Adrenal gland (tissue), 5 donors: Measurements from ENCODE around the gene PRKAA2.

Experiments used
- CTCF ChIP-seq, 6 experiments: fragments of 450-650 bp in 4 of 6; fragments of 200-600 bp in 2 of 6; sonication (generic) in 1 of 6; IDR thresholded peaks; 1 replicate in 5 of 6; 2 replicates in 1 of 6; pipeline versions ENCODE4 v1.5.1 to v1.8.0; 2016 to 2021; ENCODE audit warnings: antibody characterized with exemption in 6 of 6, mild to moderate bottlenecking in 2 of 6, moderate library complexity in 1 of 6
- POLR2A ChIP-seq, 2 donors: fragments of 450-650 bp; IDR thresholded peaks; one replicate each; pipeline ENCODE4 v1.6.1; 2017; ENCODE audit warnings: antibody characterized with exemption in 2 of 2, mild to moderate bottlenecking in 2 of 2, moderate library complexity in 1 of 2
- donor health status: DM: no; HTN: no; CAD: no.

GRCh38 chr1:56686169-56686568, 41.1 kb downstream of the PRKAA2 start:
- no peak for TF ChIP-seq CTCF (IDR thresholded peaks at IDR 0.05)
- no peak for TF ChIP-seq POLR2A (IDR thresholded peaks at IDR 0.05)
